Measurements from ENCODE around the gene SYNGAP1.

SYNGAP1 gene

GRCh38 chr6:33412140-33413009 lies 7.5 kb upstream of the SYNGAP1 start:
- H4K8ac ChIP-seq (ENCODE audit: low read length), result no peak overlapping the region
- no peak overlapping the region for H2BK15ac ChIP-seq (ENCODE audit: low read depth, poor library complexity, severe bottlenecking)
- peak overlapping the region in 1 of 2 experiments; percentile 6 for H2BK12ac ChIP-seq (ENCODE audit: low read length in 2 of 2)
- H3K4me1 ChIP-seq (ENCODE audit: control insufficient read depth, insufficient read depth, low read depth, low read length), result peaks cover 31% of the 10 kb centered on the region
- no peak overlapping the region for H3K14ac ChIP-seq (ENCODE audit: low read length in 2 of 2)
- H3K4me3 ChIP-seq (ENCODE audit: insufficient read depth in 1 of 2, low read depth in 1 of 2, low read length in 2 of 2), result peak overlapping the region in 1 of 2 experiments; percentile 86
- H3K4me2 ChIP-seq (ENCODE audit: low read length, poor library complexity, severe bottlenecking), result no peak overlapping the region
- H3K18ac ChIP-seq (ENCODE audit: low read depth in 1 of 2, low read length in 2 of 2), result no peak overlapping the region
- H2AK5ac ChIP-seq (ENCODE audit: low read length, severe bottlenecking), result peak overlapping the region; percentile 54
- peaks cover 14% of the 10 kb centered on the region for H3K79me1 ChIP-seq (replicated peaks; ENCODE audit: low read length, poor library complexity, severe bottlenecking)
- H4K91ac ChIP-seq (ENCODE audit: low read length), result no peak overlapping the region
- DNase-seq, result no peak
- no peaks in the 10 kb centered on the region for H3K9me3 ChIP-seq (ENCODE audit: control insufficient read depth, low read length)
- no peak overlapping the region for H2AFZ ChIP-seq (ENCODE audit: low read depth, low read length)
- H2BK5ac ChIP-seq (ENCODE audit: low read depth, low read length, poor library complexity, severe bottlenecking), result no peak overlapping the region
- no peaks in the 10 kb centered on the region for H3K27me3 ChIP-seq (ENCODE audit: control insufficient read depth in 1 of 2, insufficient read depth in 1 of 2, low read length in 2 of 2)
- H3K4ac ChIP-seq (ENCODE audit: low read depth in 1 of 2, low read length in 2 of 2), result peak overlapping the region in 1 of 2 experiments; percentile 40
- H2BK120ac ChIP-seq (ENCODE audit: low read depth, low read length), result no peak overlapping the region
- H3K36me3 ChIP-seq (ENCODE audit: control insufficient read depth in 1 of 2, insufficient read depth in 2 of 2, low read depth in 1 of 2, low read length in 2 of 2), result peaks cover 43 to 50% of the 10 kb centered on the region in 2 experiments
- 95% methylated on average over 7 of the region's 10 CpGs for WGBS
- H3K27ac ChIP-seq (ENCODE audit: low read length, poor library complexity, severe bottlenecking), result no peak overlapping the region
- H3K23ac ChIP-seq (ENCODE audit: low read length in 2 of 2), result peak overlapping the region in 1 of 2 experiments; percentile 67
- peak overlapping the region; percentile 91 for H3K9ac ChIP-seq (ENCODE audit: low read length)

DNA sequence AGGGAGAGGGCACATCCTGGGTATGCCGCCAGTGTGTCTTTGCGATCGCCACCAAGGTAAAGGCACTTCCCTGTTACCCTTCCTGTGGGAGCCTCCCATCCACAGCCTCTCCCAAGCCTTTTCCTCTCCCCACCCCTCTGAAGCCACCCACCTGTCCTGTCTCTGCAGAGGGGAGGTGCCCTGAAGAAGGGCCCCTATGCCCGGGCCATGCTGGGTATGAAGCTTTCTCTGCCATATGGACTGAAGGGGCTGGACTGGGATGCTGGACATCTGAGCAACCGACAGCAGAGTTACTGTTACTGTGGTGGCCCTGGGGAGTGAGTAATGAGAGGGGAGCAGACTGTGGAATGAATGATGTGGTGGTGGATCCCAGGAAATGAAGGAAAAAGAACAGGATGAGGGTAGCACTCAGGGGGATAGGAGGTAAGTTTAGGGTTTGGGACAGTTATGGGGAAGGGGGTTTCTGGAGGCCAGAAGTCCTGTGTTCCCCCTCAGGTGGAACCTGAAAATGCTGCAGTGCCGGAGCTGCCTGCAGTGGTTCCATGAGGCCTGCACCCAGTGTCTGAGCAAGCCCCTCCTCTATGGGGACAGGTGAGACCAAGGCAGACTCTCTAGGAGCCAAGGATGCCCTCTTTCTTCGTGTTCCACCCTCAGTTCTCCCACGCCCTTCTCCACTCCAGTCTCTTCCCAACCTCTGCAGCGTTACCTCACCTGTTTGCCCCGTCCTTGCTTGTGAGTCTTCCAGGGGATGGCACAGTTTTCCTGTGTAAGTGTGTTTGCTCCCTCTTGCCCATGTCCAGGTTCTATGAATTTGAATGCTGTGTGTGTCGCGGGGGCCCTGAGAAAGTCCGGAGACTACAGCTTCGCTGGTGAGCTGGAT lies 6.4 kb upstream of the SYNGAP1 start:
- no peak overlapping the region for H3K4ac ChIP-seq (ENCODE audit: low read depth in 1 of 2, low read length in 2 of 2)
- no peak overlapping the region for H3K4me3 ChIP-seq (ENCODE audit: insufficient read depth in 1 of 2, low read depth in 1 of 2, low read length in 2 of 2)
- no peak overlapping the region for H3K18ac ChIP-seq (ENCODE audit: low read depth in 1 of 2, low read length in 2 of 2)
- H4K8ac ChIP-seq (ENCODE audit: low read length), result no peak overlapping the region
- no peak overlapping the region for H2AFZ ChIP-seq (ENCODE audit: low read depth, low read length)
- H3K36me3 ChIP-seq (ENCODE audit: control insufficient read depth in 1 of 2, insufficient read depth in 2 of 2, low read depth in 1 of 2, low read length in 2 of 2), result peaks cover 43 to 50% of the 10 kb centered on the region in 2 experiments
- no peak overlapping the region for H2AK5ac ChIP-seq (ENCODE audit: low read length, severe bottlenecking)
- no peak overlapping the region for H3K27ac ChIP-seq (ENCODE audit: low read length, poor library complexity, severe bottlenecking)
- no peak overlapping the region for H2BK12ac ChIP-seq (ENCODE audit: low read length in 2 of 2)
- no peak overlapping the region for H2BK15ac ChIP-seq (ENCODE audit: low read depth, poor library complexity, severe bottlenecking)
- peaks cover 14% of the 10 kb centered on the region for H3K79me1 ChIP-seq (replicated peaks; ENCODE audit: low read length, poor library complexity, severe bottlenecking)
- H3K27me3 ChIP-seq (ENCODE audit: control insufficient read depth in 1 of 2, insufficient read depth in 1 of 2, low read length in 2 of 2), result no peaks in the 10 kb centered on the region
- peaks cover 33% of the 10 kb centered on the region for H3K4me1 ChIP-seq (ENCODE audit: control insufficient read depth, insufficient read depth, low read depth, low read length)
- H3K14ac ChIP-seq (ENCODE audit: low read length in 2 of 2), result no peak overlapping the region
- H3K9me3 ChIP-seq (ENCODE audit: control insufficient read depth, low read length), result no peaks in the 10 kb centered on the region
- no peak overlapping the region for H3K23ac ChIP-seq (ENCODE audit: low read length in 2 of 2)
- 94% methylated on average over 14 of the region's 14 CpGs for WGBS
- no peak overlapping the region for H4K91ac ChIP-seq (ENCODE audit: low read length)
- peak overlapping the region; percentile 91 for H3K9ac ChIP-seq (ENCODE audit: low read length)
- no peak overlapping the region for H2BK120ac ChIP-seq (ENCODE audit: low read depth, low read length)
- no peak overlapping the region for H2BK5ac ChIP-seq (ENCODE audit: low read depth, low read length, poor library complexity, severe bottlenecking)
- no peak overlapping the region for H3K4me2 ChIP-seq (ENCODE audit: low read length, poor library complexity, severe bottlenecking)
- no peak for DNase-seq

GRCh38 chr6:33414592-33415271 lies 5.1 kb upstream of the SYNGAP1 start:
- peaks cover 22% of the 10 kb centered on the region for H3K79me1 ChIP-seq (replicated peaks; ENCODE audit: low read length, poor library complexity, severe bottlenecking)
- H3K36me3 ChIP-seq (ENCODE audit: control insufficient read depth in 1 of 2, insufficient read depth in 2 of 2, low read depth in 1 of 2, low read length in 2 of 2), result peaks cover 43 to 50% of the 10 kb centered on the region in 2 experiments
- no peak overlapping the region for H2BK15ac ChIP-seq (ENCODE audit: low read depth, poor library complexity, severe bottlenecking)
- H2BK12ac ChIP-seq (ENCODE audit: low read length in 2 of 2), result no peak overlapping the region
- H2AFZ ChIP-seq (ENCODE audit: low read depth, low read length), result no peak overlapping the region
- H3K18ac ChIP-seq (ENCODE audit: low read depth in 1 of 2, low read length in 2 of 2), result no peak overlapping the region
- H2BK5ac ChIP-seq (ENCODE audit: low read depth, low read length, poor library complexity, severe bottlenecking), result no peak overlapping the region
- no peak overlapping the region for H4K8ac ChIP-seq (ENCODE audit: low read length)
- H3K27me3 ChIP-seq (ENCODE audit: control insufficient read depth in 1 of 2, insufficient read depth in 1 of 2, low read length in 2 of 2), result no peaks in the 10 kb centered on the region
- DNase-seq, result no peak
- H2BK120ac ChIP-seq (ENCODE audit: low read depth, low read length), result no peak overlapping the region
- H3K23ac ChIP-seq (ENCODE audit: low read length in 2 of 2), result peak overlapping the region in 1 of 2 experiments; percentile 5
- 82% methylated on average over 8 of the region's 12 CpGs for WGBS
- H3K9ac ChIP-seq (ENCODE audit: low read length), result peak overlapping the region; percentile 99
- no peak overlapping the region for H3K4ac ChIP-seq (ENCODE audit: low read depth in 1 of 2, low read length in 2 of 2)
- H3K14ac ChIP-seq (ENCODE audit: low read length in 2 of 2), result peak overlapping the region in 1 of 2 experiments; percentile 26
- no peak overlapping the region for H4K91ac ChIP-seq (ENCODE audit: low read length)
- H2AK5ac ChIP-seq (ENCODE audit: low read length, severe bottlenecking), result no peak overlapping the region
- H3K4me1 ChIP-seq (ENCODE audit: control insufficient read depth, insufficient read depth, low read depth, low read length), result peaks cover 39% of the 10 kb centered on the region
- H3K4me2 ChIP-seq (ENCODE audit: low read length, poor library complexity, severe bottlenecking), result peak overlapping the region; percentile 23
- H3K9me3 ChIP-seq (ENCODE audit: control insufficient read depth, low read length), result no peaks in the 10 kb centered on the region
- H3K27ac ChIP-seq (ENCODE audit: low read length, poor library complexity, severe bottlenecking), result no peak overlapping the region
- H3K4me3 ChIP-seq (ENCODE audit: insufficient read depth in 1 of 2, low read depth in 1 of 2, low read length in 2 of 2), result no peak overlapping the region

Data from mesenchymal stem cell (in vitro differentiated cells and primary cell).